Brain pericyte (primary cell): ENCODE data around the gene SPRED1.

Experiments
- DNase-seq: peaks from one replicate; pipeline ENCODE4 v3.0.0-alpha.2; 2012; ENCODE audit warnings: low read depth, low spot score

The SPRED1 gene

GRCh38 chr15:38252481-38253350 lies at the start of gene SPRED1:
SPRED1 (plus strand) TSS chr15:38252836; CDS start chr15:38253186, 350 bp downstream.
- no peak for DNase-seq

DNA sequence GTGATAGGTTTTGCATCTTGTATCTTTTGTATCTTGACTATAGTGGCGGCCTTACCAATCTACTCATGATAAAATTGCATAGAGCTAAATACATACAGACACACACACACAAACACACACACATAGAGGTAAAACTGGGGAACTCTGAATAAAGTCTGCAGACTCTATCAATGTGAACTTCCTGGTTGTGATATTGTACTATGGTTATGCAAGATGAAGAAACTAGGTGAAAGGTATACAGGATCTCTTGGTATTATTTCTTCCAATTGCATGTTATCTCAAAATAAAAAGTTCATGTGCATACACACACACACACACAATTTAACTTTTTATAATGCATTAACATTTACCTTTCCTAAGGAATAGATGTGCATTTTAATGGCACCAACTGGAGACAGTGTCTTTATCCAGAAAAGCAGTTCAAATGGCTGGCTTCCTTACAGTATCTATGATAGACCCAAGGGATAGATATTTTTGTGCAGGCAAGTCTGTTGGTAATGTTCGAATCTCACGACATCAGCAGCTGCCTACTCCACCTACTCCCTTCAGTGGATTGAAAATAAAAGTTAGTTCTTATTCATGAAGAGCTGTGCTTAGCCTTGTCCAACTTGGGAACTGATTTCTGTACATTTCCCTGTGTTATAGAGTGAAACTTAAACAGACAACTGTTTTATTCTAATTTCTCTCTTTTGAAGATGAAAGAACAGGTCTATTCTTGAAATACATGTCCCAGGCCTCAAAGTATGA lies 46.9 kb upstream of the SPRED1 start:
- no peak for DNase-seq

DNA sequence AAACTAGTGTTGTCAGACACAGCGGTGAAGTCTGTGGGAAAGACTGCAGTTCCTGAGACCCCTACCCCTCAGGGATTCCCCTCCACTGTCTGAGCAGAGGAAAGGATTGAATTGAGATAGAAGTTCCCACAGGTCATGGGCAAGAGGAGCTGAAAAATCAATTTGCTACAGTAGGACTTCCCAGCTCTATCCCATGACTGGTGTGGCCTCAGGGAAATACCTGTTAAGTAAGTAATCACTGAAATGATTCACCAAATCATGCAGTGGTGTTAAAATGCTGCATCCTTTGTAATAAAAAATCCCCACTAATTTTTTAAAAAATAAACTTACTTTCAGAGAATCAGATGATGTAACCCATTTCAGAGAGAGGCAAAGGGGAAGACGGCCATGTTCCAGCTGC lies 45.0 kb upstream of the SPRED1 start:
- no peak for DNase-seq

DNA sequence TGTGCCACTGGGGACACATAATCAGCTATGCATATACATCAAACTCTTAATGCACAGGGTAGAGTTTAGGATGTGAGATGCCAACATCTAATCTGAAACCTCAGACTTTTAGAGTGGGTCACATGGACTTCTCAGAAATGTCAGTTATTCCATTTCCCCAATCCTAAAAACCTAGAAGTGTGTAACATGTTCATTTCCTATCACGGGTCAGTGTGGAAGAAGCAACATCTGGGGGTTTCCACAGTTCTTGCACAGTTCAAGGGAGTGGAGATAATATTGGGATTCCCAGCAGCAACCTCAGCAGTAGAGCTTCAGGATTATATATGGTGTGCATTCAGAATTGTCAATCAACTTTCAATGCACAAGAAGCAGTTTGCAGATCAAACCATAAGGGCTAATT lies 44.4 kb upstream of the SPRED1 start:
- no peak for DNase-seq

DNA sequence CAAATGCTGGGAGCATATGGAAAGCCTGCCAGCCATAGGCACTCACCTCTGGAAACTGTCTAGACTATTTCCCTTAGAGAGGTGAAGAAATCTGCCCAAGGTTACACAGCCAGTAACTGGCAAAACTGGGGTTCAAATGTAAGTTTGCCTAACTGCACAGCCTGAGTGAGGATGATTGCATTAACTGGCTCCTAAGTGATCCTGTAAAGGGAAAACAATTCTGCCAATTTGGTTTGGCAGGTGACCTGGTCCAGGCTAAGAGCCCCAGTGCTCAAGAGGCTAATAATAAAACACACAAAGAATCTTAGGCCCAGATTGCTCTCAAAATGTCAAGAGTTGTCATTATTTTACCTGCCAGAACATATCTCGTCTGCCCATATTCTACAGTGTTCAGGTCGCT lies 43.9 kb upstream of the SPRED1 start:
- DNase-seq = no peak

GRCh38 chr15:38211249-38211648 lies 41.4 kb upstream of the SPRED1 start:
- no peak for DNase-seq

GRCh38 chr15:38211811-38212210 lies 40.8 kb upstream of the SPRED1 start:
- DNase-seq = no peak

DNA sequence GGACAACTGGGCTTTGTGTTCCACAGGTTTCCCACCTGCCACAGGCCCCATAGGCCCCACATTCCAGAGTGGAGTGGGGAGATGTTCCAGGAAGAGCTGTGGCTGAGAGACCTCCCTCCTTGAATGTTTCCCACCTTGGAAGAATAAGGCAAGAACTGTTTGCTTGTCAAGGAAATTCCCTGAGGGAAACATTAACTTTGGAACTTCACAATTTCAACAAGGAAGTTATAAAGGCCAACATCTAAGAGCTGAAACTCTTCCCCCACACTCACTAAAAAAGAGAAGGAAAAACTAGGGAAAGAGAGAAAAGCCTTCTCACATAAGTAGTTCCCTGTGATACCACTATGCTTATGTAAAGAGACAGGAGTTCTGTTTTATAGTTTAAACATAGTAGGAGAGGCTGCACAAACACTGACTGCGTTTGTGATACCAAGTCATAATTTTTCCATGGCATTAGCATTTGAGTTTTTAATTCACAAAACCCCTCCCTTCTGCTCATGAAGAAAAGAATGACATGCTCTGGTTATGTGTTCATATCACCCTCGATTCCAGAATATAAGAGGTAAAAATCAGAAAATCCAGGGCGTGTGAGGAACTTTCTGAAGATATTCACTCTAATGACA lies 39.8 kb upstream of the SPRED1 start:
- DNase-seq = no peak

DNA sequence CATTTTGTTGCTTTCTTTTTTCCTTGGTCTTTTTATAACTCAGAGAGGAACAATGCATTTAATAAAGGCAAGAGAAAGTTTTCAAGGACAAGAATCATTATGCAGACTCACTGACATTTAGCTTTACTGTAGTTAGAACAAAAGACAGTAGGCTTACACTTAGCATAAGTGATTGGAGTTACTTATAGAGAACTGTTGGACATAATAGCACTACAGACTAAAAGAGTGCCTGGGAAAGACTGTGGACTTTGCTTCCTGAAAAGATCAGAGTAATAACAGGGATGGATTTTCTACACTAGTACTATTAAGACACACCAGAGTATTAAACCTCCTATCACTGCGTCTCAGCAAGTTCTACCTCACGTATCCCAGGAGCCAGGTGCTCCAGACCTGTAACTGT lies 39.3 kb upstream of the SPRED1 start:
- no peak for DNase-seq

GRCh38 chr15:38215707-38216106 lies 36.9 kb upstream of the SPRED1 start:
- no peak for DNase-seq

DNA sequence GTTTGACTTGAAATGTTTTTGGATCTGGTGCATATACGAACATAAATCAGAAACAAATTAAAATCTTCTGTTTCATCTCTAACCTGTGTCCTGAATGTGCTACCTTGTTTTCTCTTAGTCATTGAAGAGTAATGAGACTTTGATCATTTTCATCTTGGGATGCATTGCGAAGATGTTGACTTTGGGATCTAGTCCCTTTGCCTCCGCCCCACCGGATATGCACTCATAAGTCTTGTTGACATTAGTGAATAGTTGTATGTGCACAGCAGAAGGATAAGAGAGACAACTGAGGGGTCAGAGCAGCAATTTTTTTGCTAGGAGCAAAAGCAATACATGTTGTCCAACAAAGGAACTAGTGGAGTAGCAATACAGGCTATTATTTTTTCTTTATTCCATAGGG lies 35.9 kb upstream of the SPRED1 start:
- DNase-seq = no peak

DNA sequence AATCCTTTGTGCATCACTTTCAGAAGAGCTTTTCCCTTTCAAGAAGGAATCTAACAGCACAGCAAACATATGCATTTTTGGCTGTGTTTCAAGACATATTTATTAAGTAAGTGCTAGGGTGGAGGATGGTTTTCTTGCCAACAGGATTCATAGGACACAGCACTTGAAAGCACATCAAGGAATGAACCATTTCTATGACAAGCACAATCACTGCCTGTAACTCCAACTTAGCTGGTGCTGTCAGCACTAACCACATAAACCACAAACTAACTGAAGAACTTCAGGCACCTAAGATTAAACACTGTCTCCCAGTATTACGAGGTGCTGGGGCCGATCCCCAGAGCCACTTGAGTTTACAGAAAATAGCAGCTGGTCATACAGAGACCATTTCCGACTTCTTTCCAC lies 35.4 kb upstream of the SPRED1 start:
- DNase-seq = no peak

DNA sequence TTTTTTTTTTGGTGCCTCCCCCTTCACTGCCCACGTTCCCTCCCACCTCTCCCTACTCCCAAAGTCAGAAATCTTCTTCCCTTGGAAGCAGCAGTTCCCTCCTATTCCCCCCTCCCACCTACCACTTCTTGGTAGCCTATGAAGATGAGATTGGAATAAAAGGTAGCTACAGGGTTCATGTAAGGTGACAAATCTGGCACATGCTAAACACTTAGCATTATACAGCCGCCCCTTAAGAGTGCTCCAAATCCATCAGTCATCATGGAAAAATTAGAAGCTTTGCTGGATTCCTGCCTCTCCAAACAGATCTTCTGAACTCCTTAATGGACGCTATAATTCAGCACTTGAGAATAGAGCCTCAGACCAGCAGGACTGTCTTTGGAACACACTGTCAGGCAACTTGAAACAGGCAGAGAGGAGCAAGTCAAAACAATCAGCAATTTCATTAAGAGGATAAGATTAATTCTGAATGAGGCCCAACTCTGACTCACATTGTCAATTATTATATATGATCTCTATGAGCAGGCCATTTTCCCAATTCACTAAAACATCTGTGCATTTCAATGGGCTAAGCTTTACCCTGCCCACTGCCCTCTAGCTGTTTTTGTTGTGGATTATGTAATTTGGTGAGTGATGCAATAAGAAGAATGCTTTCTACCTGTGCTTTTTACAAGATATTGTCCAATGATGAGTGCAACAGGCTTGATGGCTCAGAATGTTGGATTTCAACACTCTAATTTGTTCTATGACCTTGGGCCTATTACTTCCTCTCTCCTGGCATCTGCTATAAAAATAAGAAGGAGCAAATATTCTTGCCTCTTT lies 34.6 kb upstream of the SPRED1 start:
- no peak for DNase-seq

DNA sequence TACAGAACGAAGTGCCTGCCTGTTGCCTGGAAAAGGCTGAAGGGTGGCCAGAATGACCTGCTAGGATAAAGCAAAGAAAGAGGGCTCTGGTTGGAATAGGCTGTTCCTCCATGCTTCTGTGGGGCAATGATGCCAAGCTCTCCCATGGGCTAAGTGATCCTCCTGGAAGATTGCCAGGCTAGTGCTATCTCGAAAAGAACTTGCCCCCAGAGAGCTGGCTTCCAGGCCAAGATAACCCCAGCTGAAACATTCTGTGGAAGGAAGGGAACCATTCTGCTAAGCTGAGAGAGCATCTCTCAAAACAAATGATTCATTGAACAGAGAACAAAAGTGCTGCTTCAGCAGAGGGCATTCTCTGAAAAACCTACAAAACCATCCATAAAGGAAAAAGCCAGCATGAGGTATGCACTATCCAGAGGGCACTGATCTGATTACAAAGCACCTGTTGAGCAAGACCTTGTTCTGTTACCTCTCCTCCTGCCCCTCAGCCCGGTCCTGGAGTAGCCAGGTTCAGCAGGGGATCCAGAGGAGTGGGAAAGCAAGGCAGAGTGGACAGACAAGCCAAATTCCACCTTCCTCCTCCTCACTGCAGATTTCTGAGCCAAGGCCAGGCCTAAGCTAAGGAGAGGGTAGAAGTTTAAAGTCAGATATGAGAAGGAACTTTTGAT lies 31.9 kb upstream of the SPRED1 start:
- no peak for DNase-seq

DNA sequence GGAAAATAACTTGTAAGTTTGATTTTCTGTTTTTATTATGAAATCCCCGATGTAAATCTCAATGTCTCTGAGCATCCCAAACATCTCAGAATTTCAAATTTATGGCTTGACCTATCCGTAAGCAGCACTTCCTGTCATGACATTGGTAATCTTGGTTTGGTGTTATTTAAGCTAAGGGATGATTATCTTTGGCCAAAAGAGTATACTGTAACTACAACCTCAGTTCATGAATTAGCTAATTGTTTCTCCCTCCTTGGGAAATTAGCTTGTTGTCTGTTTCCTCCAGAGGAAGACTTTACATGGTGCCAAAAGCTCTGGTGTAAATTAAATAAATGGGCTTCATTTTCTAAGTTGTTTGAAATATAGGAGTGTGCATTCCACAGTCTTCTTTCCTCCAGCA lies 28.1 kb upstream of the SPRED1 start:
- DNase-seq = no peak

- no peak for DNase-seq
Observed at GRCh38 chr15:38225381-38225780, 27.3 kb upstream of the SPRED1 start.

GRCh38 chr15:38226608-38227266 lies 25.9 kb upstream of the SPRED1 start:
- DNase-seq = no peak

GRCh38 chr15:38227941-38228340 lies 24.7 kb upstream of the SPRED1 start:
- no peak for DNase-seq

- DNase-seq = no peak
Observed at GRCh38 chr15:38228618-38229017, 24.0 kb upstream of the SPRED1 start.

- no peak for DNase-seq
Observed at GRCh38 chr15:38229705-38230310, 22.8 kb upstream of the SPRED1 start.
